ENCODE measurements around the gene FUZ.

FUZ gene

GRCh38 chr19:49782515-49782914, 30.6 kb downstream of the FUZ start:
- no peak overlapping the region for H3K9ac ChIP-seq (ENCODE audit: low read length)
- H3K79me2 ChIP-seq (ENCODE audit: insufficient read depth, low read length), result no peaks in the 10 kb centered on the region
- no peak overlapping the region for H3K4me3 ChIP-seq (ENCODE audit: low read depth, low read length, poor library complexity, severe bottlenecking)
- no peaks in the 10 kb centered on the region for H3K9me3 ChIP-seq (ENCODE audit: low read length)
- no peaks in the 10 kb centered on the region for H4K20me1 ChIP-seq (ENCODE audit: insufficient read depth, low read length)
- H3K9me2 ChIP-seq (ENCODE audit: low read depth, low read length), result no peaks in the 10 kb centered on the region
- no peaks in the 10 kb centered on the region for H3F3A ChIP-seq (ENCODE audit: insufficient read depth, low read length)
- peaks cover 40% of the 10 kb centered on the region for H3K36me3 ChIP-seq (ENCODE audit: insufficient read depth, low read length)
- no peak overlapping the region for H2AFZ ChIP-seq (ENCODE audit: low read length)
- H3K27me3 ChIP-seq (ENCODE audit: insufficient read depth, low read length), result no peaks in the 10 kb centered on the region
- no peak overlapping the region for H3K4me2 ChIP-seq (ENCODE audit: low read length)
- no peak overlapping the region for H3K27ac ChIP-seq (ENCODE audit: low read depth, low read length, poor library complexity, severe bottlenecking)
- TF ChIP-seq EZH2 (IDR thresholded peaks at IDR 0.05; ENCODE audit: borderline replicate concordance, low read length), result no peak
- no peak for TF ChIP-seq CTCF (IDR thresholded peaks at IDR 0.05; ENCODE audit: low read length)
- peaks cover 9% of the 10 kb centered on the region for H3K4me1 ChIP-seq (ENCODE audit: insufficient read depth, low read length, severe bottlenecking)

GRCh38 chr19:49781394-49781793, 31.7 kb downstream of the FUZ start:
- H3K9me2 ChIP-seq (ENCODE audit: low read depth, low read length), result no peaks in the 10 kb centered on the region
- no peak overlapping the region for H2AFZ ChIP-seq (ENCODE audit: low read length)
- no peaks in the 10 kb centered on the region for H3F3A ChIP-seq (ENCODE audit: insufficient read depth, low read length)
- no peaks in the 10 kb centered on the region for H4K20me1 ChIP-seq (ENCODE audit: insufficient read depth, low read length)
- H3K4me1 ChIP-seq (ENCODE audit: insufficient read depth, low read length, severe bottlenecking), result peaks cover 9% of the 10 kb centered on the region
- H3K4me2 ChIP-seq (ENCODE audit: low read length), result no peak overlapping the region
- H3K36me3 ChIP-seq (ENCODE audit: insufficient read depth, low read length), result peaks cover 43% of the 10 kb centered on the region
- H3K9ac ChIP-seq (ENCODE audit: low read length), result no peak overlapping the region
- no peak for TF ChIP-seq EZH2 (IDR thresholded peaks at IDR 0.05; ENCODE audit: borderline replicate concordance, low read length)
- TF ChIP-seq CTCF (IDR thresholded peaks at IDR 0.05; ENCODE audit: low read length), result no peak
- no peak overlapping the region for H3K4me3 ChIP-seq (ENCODE audit: low read depth, low read length, poor library complexity, severe bottlenecking)
- H3K27me3 ChIP-seq (ENCODE audit: insufficient read depth, low read length), result no peaks in the 10 kb centered on the region
- H3K27ac ChIP-seq (ENCODE audit: low read depth, low read length, poor library complexity, severe bottlenecking), result no peak overlapping the region
- no peaks in the 10 kb centered on the region for H3K79me2 ChIP-seq (ENCODE audit: insufficient read depth, low read length)
- no peaks in the 10 kb centered on the region for H3K9me3 ChIP-seq (ENCODE audit: low read length)

- Histone ChIP-seq H2AFZ (ENCODE audit: low read length) (no peak overlapping the region), H3K9me2 (ENCODE audit: low read depth, low read length) (no peaks in the 10 kb centered on the region), H3K4me1 (ENCODE audit: insufficient read depth, low read length, severe bottlenecking) (peaks cover 9% of the 10 kb centered on the region), H3K4me3 (ENCODE audit: low read depth, low read length, poor library complexity, severe bottlenecking) (no peak overlapping the region), H3K27ac (ENCODE audit: low read depth, low read length, poor library complexity, severe bottlenecking) (no peak overlapping the region), H3K79me2 (ENCODE audit: insufficient read depth, low read length) (no peaks in the 10 kb centered on the region), H3K9ac (ENCODE audit: low read length) (no peak overlapping the region), H4K20me1 (ENCODE audit: insufficient read depth, low read length) (no peaks in the 10 kb centered on the region), H3K9me3 (ENCODE audit: low read length) (no peaks in the 10 kb centered on the region), H3F3A (ENCODE audit: insufficient read depth, low read length) (no peaks in the 10 kb centered on the region), H3K27me3 (ENCODE audit: insufficient read depth, low read length) (no peaks in the 10 kb centered on the region), H3K4me2 (ENCODE audit: low read length) (no peak overlapping the region), H3K36me3 (ENCODE audit: insufficient read depth, low read length) (peaks cover 44% of the 10 kb centered on the region)
- TF ChIP-seq CTCF (IDR thresholded peaks at IDR 0.05; ENCODE audit: low read length) (no peak), EZH2 (IDR thresholded peaks at IDR 0.05; ENCODE audit: borderline replicate concordance, low read length) (no peak)
Measured at GRCh38 chr19:49780861-49781260, 32.2 kb downstream of the FUZ start.

Data from OCI-LY1 (cell line).